ENCODE results near the gene PLOD1.
"Not testable (repeated sequence)": the region's sequence is repeated elsewhere in the genome, so short reads cannot be mapped to it uniquely, and the experiment has no call there.

PLOD1 gene

GRCh38 chr1:11938722-11939526 is 4.4 kb downstream of the PLOD1 start:
- DNase-seq (ENCODE audit: low read depth), result no peak

- not testable (repeated sequence) for DNase-seq (ENCODE audit: low read depth)
Observed at GRCh38 chr1:11939794-11940193, 5.3 kb downstream of the PLOD1 start.

DNA sequence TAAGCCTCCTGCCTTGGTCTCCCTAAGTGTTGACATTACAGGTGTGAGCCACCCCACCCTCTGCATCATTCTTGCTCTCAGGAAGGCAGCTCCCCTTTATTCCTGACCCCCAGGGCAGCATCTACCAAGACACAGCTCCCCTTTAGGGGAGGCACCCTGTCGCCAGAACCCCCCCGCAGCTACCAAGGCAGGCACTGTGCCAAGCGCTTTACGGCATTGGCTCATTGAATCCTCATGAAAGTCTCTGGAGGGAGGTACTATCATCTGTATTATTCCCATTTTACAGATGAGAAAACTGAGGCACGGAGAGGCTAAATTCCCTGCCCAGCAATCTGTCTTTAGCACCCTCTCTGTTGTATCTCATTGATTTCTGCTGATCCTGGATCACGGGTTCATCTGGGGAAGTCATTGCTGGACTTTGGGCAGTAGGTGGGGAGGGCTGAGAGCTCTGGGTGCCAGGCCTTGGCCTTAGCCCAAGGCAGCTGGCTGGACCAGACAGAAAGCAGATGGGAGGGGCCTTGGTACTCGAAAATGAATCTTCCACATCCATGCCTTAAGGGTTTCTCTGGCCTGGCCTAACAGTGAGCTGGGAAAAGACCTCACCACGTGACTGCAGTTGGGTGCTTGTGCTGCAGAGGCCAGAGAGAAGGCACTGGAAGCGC is 5.9 kb downstream of the PLOD1 start:
- DNase-seq (ENCODE audit: low read depth), result no peak

DNA sequence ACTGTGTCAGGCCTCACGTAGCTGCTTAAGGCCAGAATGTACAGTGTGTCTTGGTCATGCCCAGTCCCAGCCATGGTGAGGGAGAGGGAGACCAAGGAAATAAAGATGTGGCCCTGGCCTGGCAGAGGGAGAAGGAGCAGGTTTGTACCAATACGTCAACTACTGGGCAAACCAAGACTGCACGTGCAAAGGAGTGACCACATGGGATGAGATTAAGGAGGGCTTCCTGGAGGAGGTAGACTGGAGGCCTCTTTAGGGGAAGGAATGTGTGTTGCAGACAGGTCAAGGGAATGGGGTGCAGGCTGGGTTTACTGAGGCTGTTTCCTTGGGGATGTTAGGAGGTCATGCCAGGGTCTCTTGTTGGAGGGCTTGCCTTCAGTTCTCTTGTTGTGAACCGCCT is 7.8 kb downstream of the PLOD1 start:
- no peak for DNase-seq (ENCODE audit: low read depth)

DNA sequence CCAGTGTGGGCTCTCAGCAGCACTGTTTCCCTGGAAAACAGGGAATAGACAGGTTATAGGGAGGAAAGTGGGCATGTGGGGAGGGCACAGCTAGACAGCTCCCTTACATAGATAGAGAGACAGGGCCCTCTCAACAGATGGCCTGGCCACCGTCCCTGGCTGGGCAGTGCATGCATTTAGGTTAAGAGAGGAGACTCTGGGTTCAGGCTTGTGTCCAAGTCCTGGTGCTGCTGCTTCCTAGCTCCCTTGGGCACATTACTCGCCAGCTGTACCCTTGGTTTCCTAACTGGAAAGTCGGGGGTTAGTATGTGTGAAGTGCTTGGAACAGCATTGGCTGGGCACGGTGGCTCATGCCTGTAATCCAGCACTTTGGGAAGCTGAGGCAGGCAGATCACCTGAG is 9.1 kb downstream of the PLOD1 start:
- DNase-seq (ENCODE audit: low read depth), result no peak

DNA sequence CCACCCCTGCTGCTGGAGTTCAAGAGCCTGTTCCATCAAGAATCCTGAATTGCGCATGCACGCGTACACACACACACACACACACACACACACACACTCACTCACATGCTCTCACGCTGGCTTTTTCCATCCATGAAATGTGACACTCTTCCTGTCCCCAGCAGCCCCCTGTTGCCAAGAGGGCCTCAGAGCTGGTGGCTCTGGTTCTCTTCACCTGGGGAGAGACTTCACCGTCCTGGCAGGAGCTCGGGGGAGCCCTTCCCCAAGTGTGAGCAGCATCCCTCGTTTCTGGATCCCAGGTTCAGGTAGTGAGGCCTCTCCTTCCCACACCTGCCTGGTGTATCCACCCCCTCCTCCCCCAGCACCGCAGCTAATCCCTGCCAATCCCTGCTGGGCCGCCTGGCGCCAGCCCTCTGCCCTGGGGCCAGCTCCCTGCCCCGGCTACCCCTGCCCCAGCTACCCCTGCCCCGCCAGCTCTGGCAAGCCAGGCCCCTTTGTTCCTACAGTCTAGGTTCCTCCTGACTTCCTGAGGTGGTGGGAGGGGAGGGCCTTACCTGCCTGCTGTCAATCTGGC is 9.9 kb downstream of the PLOD1 start:
- DNase-seq (ENCODE audit: low read depth), result no peak

DNA sequence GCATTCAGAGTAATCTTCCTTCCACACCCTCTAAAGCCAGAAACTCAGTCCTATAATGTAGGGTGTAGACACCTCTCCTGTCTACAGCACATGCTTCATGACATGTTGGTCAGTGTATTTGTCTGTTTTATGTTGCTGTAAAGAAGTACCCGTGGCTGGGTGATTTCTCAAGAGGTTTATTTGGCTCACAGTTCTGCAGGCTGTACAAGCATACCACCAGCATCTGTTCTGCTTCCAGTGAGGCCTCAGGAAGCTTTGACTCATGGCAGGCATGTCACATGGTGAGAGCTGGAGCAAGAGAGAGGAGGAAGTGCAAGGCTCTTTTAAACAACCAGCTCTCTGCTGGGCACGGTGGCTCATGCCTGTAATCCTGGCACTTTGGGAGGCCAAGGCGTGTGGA is 12.1 kb downstream of the PLOD1 start:
- no peak for DNase-seq (ENCODE audit: low read depth)

DNA sequence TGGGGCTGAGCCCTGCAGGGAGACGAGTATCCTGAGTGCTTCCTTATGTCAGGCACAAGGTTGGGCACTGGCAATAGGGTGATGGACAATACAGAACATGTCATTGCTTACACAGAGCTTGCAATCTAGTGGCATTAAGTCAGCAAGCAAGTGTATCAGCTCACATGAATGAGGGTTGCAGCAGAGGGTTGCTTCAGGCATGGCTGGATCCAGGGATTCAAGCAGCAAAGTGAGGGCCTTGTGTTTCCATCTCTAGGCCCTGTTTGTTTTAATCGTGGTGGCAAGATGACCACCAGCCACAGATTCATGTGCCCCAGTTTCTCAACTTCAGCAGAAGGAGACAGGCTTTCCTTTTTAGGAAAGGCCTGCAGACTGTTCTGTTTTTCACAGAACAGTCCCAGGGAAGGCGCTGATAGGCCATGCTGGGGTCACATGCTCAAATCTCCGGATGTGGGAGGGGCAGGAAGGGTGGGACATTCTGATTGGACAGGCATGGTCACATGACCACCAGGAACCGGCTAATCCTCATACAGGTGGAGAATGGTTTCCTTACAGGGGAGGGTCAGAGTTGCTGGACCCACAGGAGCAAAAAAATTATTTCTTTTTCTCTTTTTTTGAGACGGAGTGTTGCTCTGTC is 14.4 kb downstream of the PLOD1 start:
- DNase-seq (ENCODE audit: low read depth), result no peak

DNA sequence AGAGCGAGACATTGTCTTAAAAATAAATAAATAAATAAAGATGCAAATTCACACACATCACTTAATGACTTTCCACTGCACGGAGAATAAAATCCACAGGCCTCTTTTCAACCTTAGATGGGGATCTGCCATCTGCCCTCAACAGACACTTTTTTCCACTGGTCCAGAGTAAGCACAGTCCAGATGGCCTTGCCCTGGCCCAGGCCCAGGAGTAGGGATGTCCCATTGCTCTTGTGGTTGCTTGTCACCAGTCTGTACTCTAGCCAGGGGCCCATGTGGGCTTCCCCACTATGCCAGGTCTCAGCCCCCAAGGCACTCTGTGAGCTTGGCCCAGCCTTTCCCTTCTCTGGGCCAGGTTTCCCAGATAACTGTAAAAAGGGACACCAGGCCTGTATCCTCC is 17.4 kb downstream of the PLOD1 start:
- DNase-seq (ENCODE audit: low read depth), result no peak

DNA sequence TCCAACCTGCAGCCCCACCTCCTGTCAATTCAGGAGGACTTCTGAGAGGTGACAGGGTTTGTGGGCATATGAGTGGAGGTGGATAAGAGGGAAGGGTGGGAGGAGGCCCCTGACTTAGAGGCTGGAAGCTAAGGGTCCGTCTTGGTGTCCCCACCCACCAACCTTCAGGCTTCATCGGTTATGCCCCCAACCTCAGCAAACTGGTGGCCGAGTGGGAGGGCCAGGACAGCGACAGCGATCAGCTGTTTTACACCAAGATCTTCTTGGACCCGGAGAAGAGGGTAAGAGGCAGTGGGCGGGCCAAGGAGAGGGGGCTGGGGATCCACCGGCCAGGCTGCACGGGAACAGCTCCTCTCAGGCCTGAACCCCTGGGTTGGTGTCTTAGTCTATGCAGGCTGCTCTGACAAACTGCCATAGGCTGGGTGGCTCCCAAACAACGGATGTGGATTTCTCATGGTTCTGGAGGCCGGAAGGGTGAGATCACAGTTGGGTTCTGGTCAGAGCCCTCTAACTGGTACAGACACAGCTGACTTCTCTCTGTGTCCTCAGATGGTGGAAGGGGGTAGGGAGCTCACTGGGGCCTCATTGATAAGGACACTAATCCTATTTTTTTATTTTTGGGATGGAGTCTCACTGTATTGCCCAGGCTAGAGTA is 18.1 kb downstream of the PLOD1 start:
- DNase-seq (ENCODE audit: low read depth), result no peak

DNA sequence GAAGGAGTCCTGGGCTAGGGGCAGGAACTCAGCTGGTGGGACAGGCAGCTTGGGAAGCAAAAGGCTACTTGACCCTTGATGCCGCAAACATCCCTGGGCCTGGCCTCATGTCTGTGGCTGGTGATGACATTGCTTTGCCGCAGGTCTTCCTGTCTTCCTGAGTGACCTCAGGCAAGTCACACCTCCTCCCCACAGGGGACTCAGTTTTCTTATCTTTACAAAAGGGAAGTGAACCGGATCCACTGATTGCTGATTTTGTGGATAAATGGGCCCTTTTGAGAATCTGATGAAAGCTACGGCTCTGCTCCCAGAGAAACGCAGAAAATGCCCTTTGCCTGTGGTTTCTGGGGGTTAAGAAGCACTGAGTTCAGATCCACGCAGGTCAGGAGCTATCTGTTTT is 20.7 kb downstream of the PLOD1 start:
- no peak for DNase-seq (ENCODE audit: low read depth)

- DNase-seq (ENCODE audit: low read depth), result no peak
Observed at GRCh38 chr1:11957398-11957797, 22.9 kb downstream of the PLOD1 start.

- no peak for DNase-seq (ENCODE audit: low read depth)
Observed at GRCh38 chr1:11957897-11958296, 23.4 kb downstream of the PLOD1 start.

- no peak for DNase-seq (ENCODE audit: low read depth)
Observed at GRCh38 chr1:11960276-11960675, 25.8 kb downstream of the PLOD1 start.

DNA sequence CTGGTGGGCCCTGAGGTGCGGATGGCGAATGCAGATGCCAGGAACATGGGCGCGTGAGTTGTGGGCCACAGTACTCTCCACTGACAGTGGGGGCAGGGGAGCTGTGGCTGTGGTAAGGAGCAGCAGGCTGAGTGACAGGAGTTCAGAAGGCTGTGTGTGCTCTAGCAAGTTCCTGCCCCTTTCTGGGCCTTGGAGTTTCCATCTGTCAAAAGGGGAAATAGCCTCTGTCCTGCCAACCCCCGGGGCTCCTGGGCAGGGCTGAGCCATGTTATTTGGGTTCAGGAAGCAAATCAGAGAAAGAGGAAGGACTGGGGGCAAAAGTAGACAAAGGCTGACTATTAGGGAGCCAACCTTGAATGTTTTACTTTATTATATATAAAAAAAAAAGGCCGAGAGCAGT is 26.2 kb downstream of the PLOD1 start:
- DNase-seq (ENCODE audit: low read depth), result no peak

- DNase-seq (ENCODE audit: low read depth), result peak; percentile 38
Observed at GRCh38 chr1:11961230-11961629, 26.7 kb downstream of the PLOD1 start.

GRCh38 chr1:11963622-11964021 is 29.1 kb downstream of the PLOD1 start:
- DNase-seq (ENCODE audit: low read depth), result no peak

- no peak for DNase-seq (ENCODE audit: low read depth)
Observed at GRCh38 chr1:11964656-11965055, 30.1 kb downstream of the PLOD1 start.

DNA sequence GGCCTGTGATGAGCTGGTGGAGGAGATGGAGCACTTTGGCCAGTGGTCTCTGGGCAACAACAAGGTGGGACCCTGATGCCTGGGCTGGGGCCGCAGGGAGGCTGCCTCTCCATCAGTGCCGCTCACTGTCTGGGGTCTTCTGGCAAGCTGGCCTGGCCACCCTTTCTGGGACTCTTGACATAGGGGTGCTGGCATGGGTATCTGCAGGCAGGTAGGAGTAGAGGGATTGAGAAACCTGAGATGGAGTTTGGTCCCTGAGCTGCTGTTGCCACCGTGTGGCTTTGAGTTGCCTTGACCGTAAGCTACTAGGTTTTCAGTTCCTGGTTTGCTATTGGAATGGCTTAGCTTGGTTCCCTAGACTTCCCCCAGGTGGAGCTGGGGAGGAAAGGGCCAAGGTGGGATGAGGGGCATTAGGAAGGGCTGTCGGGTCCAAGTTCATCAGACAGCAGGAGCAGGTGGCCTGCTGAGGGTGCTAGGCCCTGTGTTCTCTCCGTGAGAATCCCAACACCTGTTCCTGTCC is 32.6 kb downstream of the PLOD1 start:
- no peak for DNase-seq (ENCODE audit: low read depth)

- DNase-seq (ENCODE audit: low read depth), result no peak
Observed at GRCh38 chr1:11970441-11971185, 36.1 kb downstream of the PLOD1 start.

GRCh38 chr1:11977625-11978024 is 43.1 kb downstream of the PLOD1 start:
- DNase-seq (ENCODE audit: low read depth), result peak; percentile 60
